GM12865 (cell line): Measurements from ENCODE around the gene MS4A8.

ENCODE experiments used
- DNase-seq: peaks from one replicate; pipeline ENCODE4 v3.0.0; 2010; ENCODE audit warnings: low read depth
- H3K4me3 ChIP-seq: 2 replicates; pipeline ENCODE4 v1.5.1; 2011; ENCODE audit warnings: mild to moderate bottlenecking, low read depth, low read length, control low read depth
- TF ChIP-seq, protein P1 (sequence below): IDR thresholded peaks from 2 replicates; pipeline ENCODE4 v1.5.1; 2011; ENCODE audit warnings: low read length, control low read depth, low read depth, inconsistent platforms; ENCODE audit not compliant: insufficient read depth; ENCODE audit errors: missing control alignments

The MS4A8 gene

DNA sequence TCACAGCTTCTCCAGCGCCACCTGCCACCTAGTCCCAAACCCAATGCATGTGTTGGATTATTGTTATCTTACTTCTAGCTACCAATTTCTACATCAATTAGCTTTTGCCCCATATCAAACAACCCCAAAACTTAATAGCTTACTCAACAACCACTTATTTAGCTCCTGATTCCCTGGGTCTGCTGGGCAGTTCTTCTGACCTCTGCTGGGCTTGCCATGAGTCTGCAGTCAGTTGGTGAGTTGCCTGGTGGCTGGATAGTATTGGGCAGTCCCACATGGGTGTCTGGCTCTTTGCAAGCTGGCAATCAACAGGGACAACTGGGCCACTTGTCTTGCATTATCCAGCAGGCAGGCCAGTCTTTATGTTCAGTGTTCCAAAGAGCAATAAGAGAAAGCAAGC lies 43.6 kb downstream of the MS4A8 start:
- TF ChIP-seq, protein P1, sequence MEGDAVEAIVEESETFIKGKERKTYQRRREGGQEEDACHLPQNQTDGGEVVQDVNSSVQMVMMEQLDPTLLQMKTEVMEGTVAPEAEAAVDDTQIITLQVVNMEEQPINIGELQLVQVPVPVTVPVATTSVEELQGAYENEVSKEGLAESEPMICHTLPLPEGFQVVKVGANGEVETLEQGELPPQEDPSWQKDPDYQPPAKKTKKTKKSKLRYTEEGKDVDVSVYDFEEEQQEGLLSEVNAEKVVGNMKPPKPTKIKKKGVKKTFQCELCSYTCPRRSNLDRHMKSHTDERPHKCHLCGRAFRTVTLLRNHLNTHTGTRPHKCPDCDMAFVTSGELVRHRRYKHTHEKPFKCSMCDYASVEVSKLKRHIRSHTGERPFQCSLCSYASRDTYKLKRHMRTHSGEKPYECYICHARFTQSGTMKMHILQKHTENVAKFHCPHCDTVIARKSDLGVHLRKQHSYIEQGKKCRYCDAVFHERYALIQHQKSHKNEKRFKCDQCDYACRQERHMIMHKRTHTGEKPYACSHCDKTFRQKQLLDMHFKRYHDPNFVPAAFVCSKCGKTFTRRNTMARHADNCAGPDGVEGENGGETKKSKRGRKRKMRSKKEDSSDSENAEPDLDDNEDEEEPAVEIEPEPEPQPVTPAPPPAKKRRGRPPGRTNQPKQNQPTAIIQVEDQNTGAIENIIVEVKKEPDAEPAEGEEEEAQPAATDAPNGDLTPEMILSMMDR = no peak
- no peak overlapping the region for H3K4me3 ChIP-seq
- no peak for DNase-seq

DNA sequence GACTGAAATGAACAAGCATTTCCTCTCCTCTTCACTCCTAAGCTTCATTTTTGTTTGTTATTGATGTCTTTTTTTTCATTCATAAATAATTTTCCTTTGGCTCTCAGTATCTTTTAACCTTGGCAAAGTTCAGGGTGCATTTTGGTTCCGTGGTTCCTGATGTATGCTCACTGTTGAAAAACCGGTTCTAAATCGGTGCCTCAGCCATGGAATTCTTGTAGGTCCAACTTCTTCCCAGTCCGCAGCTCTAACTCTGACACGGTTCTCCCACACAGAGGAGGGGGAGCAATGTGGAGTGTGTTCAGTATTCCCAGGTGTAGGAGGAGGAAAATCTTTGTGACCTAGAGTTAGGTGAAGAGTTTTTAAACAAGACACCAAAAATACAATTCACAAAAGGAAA lies 44.7 kb downstream of the MS4A8 start:
- no peak overlapping the region for H3K4me3 ChIP-seq
- TF ChIP-seq, protein P1 = no peak
- no peak for DNase-seq

DNA sequence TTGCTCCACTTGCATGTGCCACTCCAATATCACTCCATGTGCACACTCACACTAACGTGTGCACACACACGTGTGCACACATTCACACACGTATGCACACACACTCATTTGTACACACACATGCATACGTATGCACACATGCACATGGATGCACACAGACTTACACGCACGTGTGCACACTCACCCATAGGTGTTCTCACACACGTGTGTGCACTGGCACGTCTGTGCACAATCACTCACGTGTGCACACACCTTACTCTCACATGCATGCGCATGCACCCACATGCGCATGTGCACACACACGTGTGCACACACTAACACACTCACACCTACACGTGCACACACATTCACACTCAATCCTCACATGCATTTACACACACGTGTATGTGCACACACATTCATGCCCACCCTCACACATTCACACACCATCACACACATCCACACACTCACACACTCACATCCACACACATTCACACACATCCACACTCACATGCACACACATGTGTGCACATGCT lies 48.0 kb downstream of the MS4A8 start:
- H3K4me3 ChIP-seq = no peak overlapping the region
- TF ChIP-seq, protein P1 = no peak
- DNase-seq = no peak

DNA sequence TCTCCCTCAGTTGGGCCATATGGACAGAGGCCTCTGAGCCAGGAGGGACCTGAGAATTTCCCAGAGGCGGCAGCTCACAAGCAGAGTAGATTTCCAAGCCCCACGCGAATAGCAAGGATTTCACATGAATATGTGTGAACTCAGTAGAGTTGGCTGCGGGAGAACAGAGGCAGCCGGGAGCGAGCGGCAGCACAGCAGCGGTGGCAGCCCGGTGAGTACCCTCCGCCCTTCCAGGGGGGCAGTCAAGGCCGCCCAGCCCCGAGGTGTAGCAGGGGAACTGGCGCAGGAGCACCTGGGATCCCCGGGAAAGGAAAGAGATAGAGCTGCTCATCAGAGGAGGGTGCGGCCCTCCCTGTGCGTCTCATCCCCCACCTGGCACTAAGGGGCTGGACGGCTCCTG lies 48.8 kb downstream of the MS4A8 start:
- TF ChIP-seq, protein P1 = no peak
- DNase-seq = no peak

DNA sequence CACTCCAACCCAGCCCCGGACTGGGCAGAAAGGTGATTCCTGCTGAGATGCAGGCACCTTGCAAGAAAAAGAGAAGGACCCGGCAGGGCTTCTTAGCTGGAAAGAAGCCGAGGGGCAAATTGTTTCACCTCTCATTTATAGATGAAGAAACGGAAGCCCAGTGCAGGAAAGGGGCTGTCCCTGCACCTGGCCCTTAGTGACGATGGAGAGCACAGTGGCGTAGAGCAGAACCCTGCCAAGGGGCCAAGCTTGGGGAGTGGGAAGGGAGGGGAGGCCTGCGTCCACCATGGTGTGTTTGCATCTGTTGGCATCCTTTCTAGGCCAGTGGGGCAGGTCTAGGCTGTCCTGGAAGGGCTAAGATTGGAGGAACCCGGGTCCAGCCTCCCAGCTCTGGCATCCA lies 49.4 kb downstream of the MS4A8 start:
- no peak overlapping the region for H3K4me3 ChIP-seq
- TF ChIP-seq, protein P1 = no peak
- no peak for DNase-seq

More for the DNA sequence above, 48.8 kb downstream of the MS4A8 start:
- H3K4me3 ChIP-seq = no peak overlapping the region

DNA sequence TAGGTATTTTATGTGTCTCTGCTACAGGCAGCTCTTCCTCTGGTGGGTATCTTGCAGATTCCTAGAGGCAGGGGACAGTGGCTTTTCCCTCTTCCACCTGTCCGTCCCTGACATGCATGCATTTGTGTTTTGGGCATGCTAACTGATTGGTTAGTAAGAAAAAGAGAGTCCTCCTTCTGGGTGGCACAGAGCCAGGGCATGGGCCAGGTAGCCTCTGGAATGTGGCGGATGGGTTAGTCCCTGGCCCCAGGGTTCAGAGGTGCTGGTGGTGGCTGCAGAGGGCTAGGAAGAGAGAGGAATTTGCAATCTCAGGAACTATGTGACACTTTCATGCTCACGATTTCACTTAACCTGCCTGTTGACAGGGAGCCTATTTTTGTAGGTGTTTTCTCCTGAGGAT lies 51.5 kb downstream of the MS4A8 start:
- H3K4me3 ChIP-seq = no peak overlapping the region
- no peak for DNase-seq
- TF ChIP-seq, protein P1 = no peak

DNA sequence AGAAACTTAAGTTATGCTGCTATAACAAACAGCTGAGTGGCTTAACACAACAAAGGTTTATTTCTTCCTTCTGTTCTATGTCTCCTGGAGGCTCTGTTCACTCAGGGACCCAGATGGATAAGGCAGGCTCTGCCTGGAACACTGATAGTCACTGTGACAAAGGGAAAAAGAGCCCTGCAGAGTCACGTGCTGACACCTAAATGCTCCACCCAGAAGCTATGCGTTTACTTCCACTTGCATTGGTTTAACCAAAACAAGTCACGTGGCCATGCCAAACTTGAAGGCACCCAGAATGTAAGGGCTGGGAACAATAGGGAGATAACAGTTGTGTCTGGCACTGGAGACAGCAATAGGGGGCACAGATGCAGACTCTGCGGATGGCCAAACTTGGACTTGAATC lies 53.9 kb downstream of the MS4A8 start:
- H3K4me3 ChIP-seq = no peak overlapping the region
- TF ChIP-seq, protein P1 = no peak
- no peak for DNase-seq
